Measurements from ENCODE around the gene ASS1. TPM values are rescaled to one million over a fixed set of nuclear protein-coding genes. Genes with fewer than 3 reads are reported as not detected.

Gene ASS1
- total and polyA plus RNA-seq, 2 of the 13 experiments (the other 11 are each of a cell fraction or from before 2014, with no cell fraction given), result 77.6 to 122 TPM

DNA sequence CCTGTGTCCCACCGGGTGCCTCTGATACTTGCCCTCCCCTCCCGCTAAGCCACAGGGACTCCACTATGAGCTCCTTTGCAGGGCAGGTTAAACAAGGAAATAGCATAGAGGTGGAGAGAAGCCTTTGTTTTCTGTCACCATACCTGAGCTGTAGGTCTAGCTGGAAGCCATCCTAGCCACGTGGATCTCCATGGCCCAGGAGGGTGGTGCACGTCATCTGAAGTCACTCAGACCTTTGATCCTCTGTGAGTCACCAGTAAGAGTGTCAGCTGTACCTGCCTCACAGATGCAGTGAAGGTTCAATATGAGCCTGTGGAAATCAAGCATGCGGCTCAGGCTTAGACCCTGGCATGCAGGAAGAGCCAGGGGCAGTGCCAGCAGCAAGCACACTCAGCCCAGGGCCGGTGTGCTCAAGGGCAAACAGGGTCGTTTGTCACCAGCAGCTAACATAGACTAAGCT is 55.1 kb downstream of the ASS1 start (continued):
- TF ChIP-seq, protein P1, sequence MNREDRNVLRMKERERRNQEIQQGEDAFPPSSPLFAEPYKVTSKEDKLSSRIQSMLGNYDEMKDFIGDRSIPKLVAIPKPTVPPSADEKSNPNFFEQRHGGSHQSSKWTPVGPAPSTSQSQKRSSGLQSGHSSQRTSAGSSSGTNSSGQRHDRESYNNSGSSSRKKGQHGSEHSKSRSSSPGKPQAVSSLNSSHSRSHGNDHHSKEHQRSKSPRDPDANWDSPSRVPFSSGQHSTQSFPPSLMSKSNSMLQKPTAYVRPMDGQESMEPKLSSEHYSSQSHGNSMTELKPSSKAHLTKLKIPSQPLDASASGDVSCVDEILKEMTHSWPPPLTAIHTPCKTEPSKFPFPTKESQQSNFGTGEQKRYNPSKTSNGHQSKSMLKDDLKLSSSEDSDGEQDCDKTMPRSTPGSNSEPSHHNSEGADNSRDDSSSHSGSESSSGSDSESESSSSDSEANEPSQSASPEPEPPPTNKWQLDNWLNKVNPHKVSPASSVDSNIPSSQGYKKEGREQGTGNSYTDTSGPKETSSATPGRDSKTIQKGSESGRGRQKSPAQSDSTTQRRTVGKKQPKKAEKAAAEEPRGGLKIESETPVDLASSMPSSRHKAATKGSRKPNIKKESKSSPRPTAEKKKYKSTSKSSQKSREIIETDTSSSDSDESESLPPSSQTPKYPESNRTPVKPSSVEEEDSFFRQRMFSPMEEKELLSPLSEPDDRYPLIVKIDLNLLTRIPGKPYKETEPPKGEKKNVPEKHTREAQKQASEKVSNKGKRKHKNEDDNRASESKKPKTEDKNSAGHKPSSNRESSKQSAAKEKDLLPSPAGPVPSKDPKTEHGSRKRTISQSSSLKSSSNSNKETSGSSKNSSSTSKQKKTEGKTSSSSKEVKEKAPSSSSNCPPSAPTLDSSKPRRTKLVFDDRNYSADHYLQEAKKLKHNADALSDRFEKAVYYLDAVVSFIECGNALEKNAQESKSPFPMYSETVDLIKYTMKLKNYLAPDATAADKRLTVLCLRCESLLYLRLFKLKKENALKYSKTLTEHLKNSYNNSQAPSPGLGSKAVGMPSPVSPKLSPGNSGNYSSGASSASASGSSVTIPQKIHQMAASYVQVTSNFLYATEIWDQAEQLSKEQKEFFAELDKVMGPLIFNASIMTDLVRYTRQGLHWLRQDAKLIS (CRISPR knock-in tag; IDR thresholded peaks at IDR 0.05), result no peak
- TF ChIP-seq, protein P2, sequence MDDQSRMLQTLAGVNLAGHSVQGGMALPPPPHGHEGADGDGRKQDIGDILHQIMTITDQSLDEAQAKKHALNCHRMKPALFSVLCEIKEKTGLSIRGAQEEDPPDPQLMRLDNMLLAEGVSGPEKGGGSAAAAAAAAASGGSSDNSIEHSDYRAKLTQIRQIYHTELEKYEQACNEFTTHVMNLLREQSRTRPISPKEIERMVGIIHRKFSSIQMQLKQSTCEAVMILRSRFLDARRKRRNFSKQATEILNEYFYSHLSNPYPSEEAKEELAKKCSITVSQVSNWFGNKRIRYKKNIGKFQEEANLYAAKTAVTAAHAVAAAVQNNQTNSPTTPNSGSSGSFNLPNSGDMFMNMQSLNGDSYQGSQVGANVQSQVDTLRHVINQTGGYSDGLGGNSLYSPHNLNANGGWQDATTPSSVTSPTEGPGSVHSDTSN (CRISPR knock-in tag; IDR thresholded peaks at IDR 0.05; ENCODE audit: borderline replicate concordance), result no peak
- peak; percentile 65 for TF ChIP-seq ELF1 (CRISPR knock-in tag; IDR thresholded peaks at IDR 0.05)
- TF ChIP-seq THYN1 (CRISPR knock-in tag; IDR thresholded peaks at IDR 0.05; ENCODE audit: borderline replicate concordance, low read depth), result no peak
- TF ChIP-seq FOXP1 (IDR thresholded peaks at IDR 0.05), result no peak
- TF ChIP-seq FOXP1 (CRISPR knock-in tag; IDR thresholded peaks at IDR 0.05), result no peak
- no peak for TF ChIP-seq SRSF1 (optimal IDR thresholded peaks at IDR 0.05; ENCODE audit: low read depth, low read length)
- TF ChIP-seq ZNF274 (CRISPR knock-in tag; IDR thresholded peaks at IDR 0.05), result no peak; the same call in 1 of the 2 replicates
- peak; percentile 93 for TF ChIP-seq JUN (CRISPR knock-in tag; IDR thresholded peaks at IDR 0.05)
- no peak for TF ChIP-seq ZNF615 (CRISPR knock-in tag; IDR thresholded peaks at IDR 0.05; ENCODE audit: borderline replicate concordance)
- no peak for TF ChIP-seq SIN3B (IDR thresholded peaks at IDR 0.05; ENCODE audit: low read length)
- TF ChIP-seq, protein P3, sequence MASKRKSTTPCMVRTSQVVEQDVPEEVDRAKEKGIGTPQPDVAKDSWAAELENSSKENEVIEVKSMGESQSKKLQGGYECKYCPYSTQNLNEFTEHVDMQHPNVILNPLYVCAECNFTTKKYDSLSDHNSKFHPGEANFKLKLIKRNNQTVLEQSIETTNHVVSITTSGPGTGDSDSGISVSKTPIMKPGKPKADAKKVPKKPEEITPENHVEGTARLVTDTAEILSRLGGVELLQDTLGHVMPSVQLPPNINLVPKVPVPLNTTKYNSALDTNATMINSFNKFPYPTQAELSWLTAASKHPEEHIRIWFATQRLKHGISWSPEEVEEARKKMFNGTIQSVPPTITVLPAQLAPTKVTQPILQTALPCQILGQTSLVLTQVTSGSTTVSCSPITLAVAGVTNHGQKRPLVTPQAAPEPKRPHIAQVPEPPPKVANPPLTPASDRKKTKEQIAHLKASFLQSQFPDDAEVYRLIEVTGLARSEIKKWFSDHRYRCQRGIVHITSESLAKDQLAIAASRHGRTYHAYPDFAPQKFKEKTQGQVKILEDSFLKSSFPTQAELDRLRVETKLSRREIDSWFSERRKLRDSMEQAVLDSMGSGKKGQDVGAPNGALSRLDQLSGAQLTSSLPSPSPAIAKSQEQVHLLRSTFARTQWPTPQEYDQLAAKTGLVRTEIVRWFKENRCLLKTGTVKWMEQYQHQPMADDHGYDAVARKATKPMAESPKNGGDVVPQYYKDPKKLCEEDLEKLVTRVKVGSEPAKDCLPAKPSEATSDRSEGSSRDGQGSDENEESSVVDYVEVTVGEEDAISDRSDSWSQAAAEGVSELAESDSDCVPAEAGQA (IDR thresholded peaks at IDR 0.05; ENCODE audit: low read depth), result peak; percentile 60; the same call in 1 of the 2 replicates
- TF ChIP-seq, protein P3 (CRISPR knock-in tag; IDR thresholded peaks at IDR 0.05; ENCODE audit: borderline replicate concordance), result no peak
- TF ChIP-seq, protein P4, sequence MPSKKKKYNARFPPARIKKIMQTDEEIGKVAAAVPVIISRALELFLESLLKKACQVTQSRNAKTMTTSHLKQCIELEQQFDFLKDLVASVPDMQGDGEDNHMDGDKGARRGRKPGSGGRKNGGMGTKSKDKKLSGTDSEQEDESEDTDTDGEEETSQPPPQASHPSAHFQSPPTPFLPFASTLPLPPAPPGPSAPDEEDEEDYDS (CRISPR knock-in tag; IDR thresholded peaks at IDR 0.05), result peak; percentile 78; the same call in 1 of the 2 replicates
- peak; percentile 50; the same call in 1 of the 2 replicates for TF ChIP-seq RFXAP (CRISPR knock-in tag; IDR thresholded peaks at IDR 0.05; ENCODE audit: borderline replicate concordance)
- TF ChIP-seq FOXA1 (IDR thresholded peaks at IDR 0.05), result no peak
- no peak; the same call in 1 of the 2 replicates for TF ChIP-seq FOXA1 (CRISPR knock-in tag; IDR thresholded peaks at IDR 0.05)
- TF ChIP-seq ZSCAN21 (CRISPR knock-in tag; IDR thresholded peaks at IDR 0.05; ENCODE audit: borderline replicate concordance), result no peak
- TF ChIP-seq MLLT10 (CRISPR knock-in tag; IDR thresholded peaks at IDR 0.05), result no peak
- no peak for TF ChIP-seq ZNF446 (CRISPR knock-in tag; IDR thresholded peaks at IDR 0.05)
- TF ChIP-seq TBX2 (CRISPR knock-in tag; IDR thresholded peaks at IDR 0.05; ENCODE audit: borderline replicate concordance), result peak; percentile 68; the same call in 1 of the 2 replicates

Measured in HepG2 (cell line).